Measurements from ENCODE around the gene VILL.

GRCh38 chr3:37997791-37998370, 7.3 kb downstream of the VILL start:
- no peak for TF ChIP-seq CTCF (conservative IDR thresholded peaks at IDR 0.05)
- no peak for TF ChIP-seq ZFX (IDR thresholded peaks at IDR 0.05)
